NCI-H187 treated with DMSO at 0.1 percent for 48 hours (cell line): Measurements from ENCODE around the gene MYH9.

Experiments used
- DNase-seq: peaks from one replicate; lab custom pipeline; 2025; lab: John Stamatoyannopoulos, UW

The MYH9 gene

DNA sequence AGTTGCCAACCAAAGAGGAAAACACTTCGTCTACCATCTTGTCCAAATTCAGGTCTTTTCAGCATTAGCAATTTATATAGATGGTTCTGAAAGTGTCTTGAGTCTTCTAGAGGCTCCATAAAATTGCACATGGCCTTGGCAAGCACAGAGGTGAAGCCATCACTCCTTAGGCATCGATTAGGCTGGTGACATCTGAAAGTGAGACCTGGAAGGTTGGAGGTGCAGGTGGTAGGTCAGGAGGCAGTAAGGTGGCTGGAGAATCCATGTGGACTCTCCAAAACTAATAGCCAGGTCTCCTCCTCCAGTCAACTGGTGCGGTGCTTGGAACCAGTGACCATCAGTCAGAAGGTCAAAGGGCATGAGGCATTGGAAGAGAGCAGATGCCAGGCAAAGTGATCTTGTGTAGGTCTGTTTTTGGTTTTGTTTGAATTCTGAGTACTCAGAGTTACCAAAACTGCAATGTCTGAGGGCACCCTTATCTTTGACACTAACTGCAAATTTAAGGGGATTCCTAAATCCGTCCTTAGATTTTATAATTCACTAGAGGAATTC is 141.9 kb downstream of the MYH9 start:
- DNase-seq = no peak

GRCh38 chr22:36244522-36245391 is 143.0 kb downstream of the MYH9 start:
- DNase-seq = no peak

DNA sequence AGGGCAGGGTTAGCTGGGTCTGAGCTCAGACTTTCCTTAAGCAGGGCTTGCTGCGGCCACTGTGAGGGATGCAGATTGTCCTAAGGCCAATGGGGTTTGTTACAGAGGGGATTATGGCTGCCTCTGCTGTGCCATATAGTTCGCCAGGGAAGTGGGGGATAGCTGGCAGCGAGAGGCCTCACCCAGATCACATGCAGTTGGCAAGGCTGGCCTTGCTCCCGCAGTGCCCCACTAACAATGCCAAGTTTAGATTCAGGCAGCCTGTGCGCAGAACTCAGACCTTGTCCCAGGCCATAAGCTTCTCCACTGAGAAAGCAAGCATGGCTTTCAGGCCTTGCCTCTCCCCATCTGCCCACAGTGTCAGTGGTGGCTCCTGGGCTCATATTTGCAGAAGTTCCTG is 143.8 kb downstream of the MYH9 start:
- DNase-seq = no peak

DNA sequence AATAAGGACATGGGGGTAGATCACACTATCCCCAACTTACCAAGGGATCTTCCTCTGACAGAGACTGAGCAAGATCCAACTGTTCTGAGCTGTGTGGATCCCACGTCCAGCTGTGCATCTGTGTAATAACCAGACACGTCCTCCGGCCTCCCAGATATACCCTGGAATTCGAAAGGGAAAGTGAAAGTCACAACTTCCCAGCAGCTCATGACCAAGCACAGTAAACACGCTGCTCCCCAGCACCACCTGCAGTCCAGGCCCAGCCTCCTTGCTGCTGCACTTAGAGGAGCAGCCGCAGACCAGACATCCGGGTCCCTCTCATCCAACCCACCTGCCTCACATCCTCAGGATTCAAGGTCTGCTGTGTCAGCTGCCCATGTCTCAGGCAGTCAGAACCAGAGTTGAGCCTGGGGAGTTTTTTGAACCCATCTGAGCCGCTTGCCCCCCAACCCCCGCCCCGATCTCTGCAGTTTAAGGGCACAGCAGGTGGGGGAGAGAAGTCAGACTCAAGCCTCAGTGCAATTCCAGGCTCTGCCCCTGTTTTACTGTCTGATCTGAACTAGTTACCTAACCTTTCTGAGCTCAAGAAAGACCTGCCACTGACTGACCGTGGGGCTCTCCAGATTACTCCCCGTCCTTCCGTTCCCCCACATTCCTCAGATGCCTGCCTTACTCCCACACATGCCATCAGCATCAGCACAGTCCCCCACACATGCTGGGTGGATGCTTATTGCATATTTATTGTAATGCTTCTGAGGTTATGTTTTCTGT is 148.2 kb downstream of the MYH9 start, which contains the start of gene APOL2:
Gene APOL2, minus strand, starts transcription at position 127 of the 771 bp plus-strand sequence. CDS start 6,365 bp downstream, outside the sequence.
- DNase-seq = peak; percentile 60

GRCh38 chr22:36239150-36239400 is 148.7 kb downstream of the MYH9 start:
- no peak for DNase-seq

DNA sequence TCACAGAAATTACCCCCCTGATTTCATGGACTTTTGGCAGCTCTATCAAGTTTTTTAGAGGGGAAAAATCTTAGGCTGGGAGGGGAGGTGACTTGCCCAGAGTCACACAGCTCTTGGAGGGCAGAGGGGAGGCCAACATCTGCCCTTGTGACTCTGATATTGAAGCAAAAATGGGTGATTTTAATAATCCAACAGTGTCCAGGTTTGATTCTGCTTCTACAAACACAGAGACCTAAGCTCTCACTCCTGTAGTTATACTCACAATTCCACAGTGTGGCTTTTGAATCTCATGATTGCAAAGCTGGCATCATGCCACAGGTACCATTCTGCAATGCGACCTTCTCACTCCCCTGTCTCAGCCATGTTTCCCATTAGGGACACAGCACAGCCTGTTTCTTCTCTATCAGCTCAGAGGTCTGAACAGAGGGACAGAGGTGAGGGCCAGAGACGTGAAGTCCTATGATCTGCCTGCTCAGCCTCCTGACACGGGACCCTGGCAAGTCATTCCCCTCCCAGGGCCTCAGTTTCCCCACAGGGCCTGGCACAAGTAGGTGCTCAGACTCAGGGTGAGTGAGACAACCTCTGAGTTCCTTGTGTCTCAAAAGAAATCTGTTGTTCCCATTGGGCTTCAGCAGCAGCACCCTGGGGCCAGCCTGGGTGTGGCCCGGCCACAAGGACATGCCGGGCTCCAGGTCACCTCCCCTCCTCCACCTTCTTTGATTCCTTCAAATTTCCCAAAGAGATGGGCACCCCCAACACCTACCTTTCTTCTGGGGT is 149.2 kb downstream of the MYH9 start:
- DNase-seq = no peak

- DNase-seq = no peak
Observed at GRCh38 chr22:36237462-36238372, 150.1 kb downstream of the MYH9 start.

DNA sequence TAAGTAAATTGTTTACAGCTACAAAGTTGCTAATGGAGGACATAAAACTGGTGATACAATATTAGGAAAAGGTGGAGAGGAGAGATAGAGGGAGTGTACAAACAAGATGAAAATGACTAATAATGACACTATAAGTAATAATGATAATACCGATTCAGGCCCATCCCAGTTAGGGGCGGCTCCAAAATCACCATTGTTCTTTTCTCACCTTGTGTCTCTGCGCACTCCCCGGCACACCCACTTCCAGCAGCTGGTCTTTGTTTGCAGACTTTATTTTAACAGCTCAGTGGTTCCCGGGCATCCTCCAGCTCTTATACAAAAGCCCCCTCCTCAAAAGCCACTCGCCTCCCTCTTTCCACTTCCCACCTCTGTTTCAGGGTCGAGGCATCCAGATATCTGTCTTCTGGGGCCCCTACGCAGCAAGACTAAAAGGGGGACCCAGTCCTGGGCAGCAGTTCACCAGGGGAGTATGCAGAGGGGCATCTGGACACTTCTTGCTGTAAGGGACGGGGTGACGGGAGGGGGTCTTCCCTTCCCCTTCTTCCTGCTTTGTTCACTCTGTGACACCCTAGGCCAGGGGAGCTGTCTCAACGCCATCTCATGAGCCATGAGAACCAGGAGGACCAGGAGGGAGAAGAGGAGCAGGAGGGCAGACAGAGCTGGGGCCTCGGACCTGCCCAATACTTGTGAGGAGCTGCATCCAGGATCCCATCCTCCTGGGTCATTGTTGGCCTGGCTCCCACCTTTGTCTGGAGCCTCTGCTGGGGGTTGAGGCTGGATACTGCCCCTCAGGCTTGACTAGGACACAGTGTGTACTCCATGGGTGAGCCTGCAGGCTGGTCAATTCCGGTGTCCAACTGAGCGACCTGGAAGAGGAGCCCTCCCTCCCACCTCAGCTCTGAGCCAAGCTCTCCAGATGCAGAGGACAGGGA is 151.1 kb downstream of the MYH9 start:
- DNase-seq = no peak

- DNase-seq = no peak
Observed at GRCh38 chr22:36235585-36235984, 152.2 kb downstream of the MYH9 start.

GRCh38 chr22:36234919-36235318 is 152.8 kb downstream of the MYH9 start:
- no peak for DNase-seq

DNA sequence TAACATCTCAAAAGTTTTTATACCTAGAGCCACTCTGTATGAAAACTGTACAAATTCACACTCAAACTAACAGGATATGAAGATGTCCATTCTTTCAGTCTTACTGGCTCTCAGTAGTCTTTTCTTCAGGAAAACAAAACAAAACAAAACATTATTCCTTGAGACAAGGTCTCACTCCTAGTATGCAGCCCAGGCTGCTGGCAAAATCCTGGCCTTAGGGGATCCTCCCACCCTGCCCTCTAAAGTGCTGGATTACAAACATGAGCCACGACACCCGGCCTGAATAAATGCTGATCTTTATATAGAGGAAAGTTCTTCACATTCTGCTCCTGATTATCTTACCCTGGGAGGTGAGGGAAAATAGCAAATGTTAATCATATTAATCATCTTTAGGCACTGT is 153.6 kb downstream of the MYH9 start:
- DNase-seq = no peak

GRCh38 chr22:36233796-36234195 is 154.0 kb downstream of the MYH9 start:
- DNase-seq = no peak

- no peak for DNase-seq
Observed at GRCh38 chr22:36232715-36233401, 154.9 kb downstream of the MYH9 start.
